Panc1 (cell line): ENCODE measurements around the gene CEACAM16. TPM values are rescaled to one million over a fixed set of nuclear protein-coding genes. Genes with fewer than 3 reads are reported as not detected.

Experiments used
- ATAC-seq: fragments of 200-7000 bp; cut with Tn5 transposase; 2 replicates; pipeline ENCODE4 v1.9.1; 2020; ENCODE audit warnings: mild to moderate bottlenecking, moderate library complexity
- BruUV-seq: library from RNA; stranded (reverse); fragments of 400-500 nt; replicated peaks from 2 replicates; lab custom pipeline; 2021; lab: Mats Ljungman, UMichigan
- CTCF ChIA-PET: fragments of 300-600 bp; sonication (Branson Sonifier 250); formaldehyde crosslinking; loops from one replicate; lab custom pipeline; 2022; ENCODE audit warnings: antibody characterized with exemption; lab: Charles Lee
- POLR2A ChIA-PET: fragments of 300-600 bp; sonication (Branson Sonifier 250); formaldehyde crosslinking; loops from one replicate; lab custom pipeline; 2022; ENCODE audit warnings: antibody characterized with exemption; lab: Charles Lee
- DNase-seq: peaks from one replicate; pipeline ENCODE4 v3.0.0-alpha.2; 2010; ENCODE audit warnings: low read depth, low spot score
- H3K27ac ChIP-seq: 2 replicates; pipeline ENCODE4 v1.5.1; 2011; ENCODE audit warnings: mild to moderate bottlenecking, low read length, inconsistent platforms
- H3K27me3 ChIP-seq: fragments of 200-500 bp; sonication (Bioruptor generic); 2 replicates; pipeline ENCODE4 v1.6.0; 2014; ENCODE audit warnings: low read length, inconsistent platforms; ENCODE audit not compliant: control insufficient read depth, insufficient read depth
- H3K36me3 ChIP-seq: fragments of 200-500 bp; sonication (Bioruptor generic); 2 replicates; pipeline ENCODE4 v1.5.1; 2014; ENCODE audit warnings: inconsistent platforms, mild to moderate bottlenecking, low read length, moderate library complexity; ENCODE audit not compliant: control insufficient read depth, insufficient read depth
- H3K4me1 ChIP-seq: 2 replicates; pipeline ENCODE4 v1.5.1; 2011; ENCODE audit warnings: inconsistent platforms, mild to moderate bottlenecking, low read length, moderate library complexity; ENCODE audit not compliant: control insufficient read depth, insufficient read depth
- H3K4me3 ChIP-seq, 2 experiments: 2 replicates each; pipeline ENCODE4 v1.5.1; 2011 to 2012; ENCODE audit warnings: low read depth in 2 of 2, low read length in 2 of 2, mild to moderate bottlenecking in 2 of 2, inconsistent platforms in 1 of 2, moderate library complexity in 1 of 2
- H3K9me3 ChIP-seq: fragments of 200-500 bp; sonication (Bioruptor generic); 2 replicates; pipeline ENCODE4 v1.5.1; 2014; ENCODE audit warnings: low read depth, mild to moderate bottlenecking, inconsistent platforms, low read length, moderate library complexity; ENCODE audit not compliant: control insufficient read depth, insufficient read depth
- CTCF ChIP-seq: fragments of 450-650 bp; IDR thresholded peaks from 2 replicates; pipeline ENCODE4 v1.5.1; 2017; ENCODE audit warnings: mild to moderate bottlenecking
- POLR2AphosphoS5 ChIP-seq: IDR thresholded peaks from 2 replicates; pipeline ENCODE4 v1.6.1; 2012; ENCODE audit warnings: mild to moderate bottlenecking, low read depth, low read length, moderate library complexity
- REST ChIP-seq, 2 experiments: IDR thresholded peaks; 2 replicates each; pipeline ENCODE4 v1.6.1; 2011 to 2012; ENCODE audit warnings: low read depth in 2 of 2, control low read depth in 1 of 2, low read length in 1 of 2, mild to moderate bottlenecking in 1 of 2, moderate library complexity in 1 of 2; ENCODE audit not compliant: insufficient read depth in 1 of 2
- SIN3A ChIP-seq: IDR thresholded peaks from 2 replicates; pipeline ENCODE4 v1.6.1; 2012; ENCODE audit warnings: low read depth, mild to moderate bottlenecking, low read length, moderate library complexity, borderline replicate concordance; ENCODE audit not compliant: insufficient read depth
- TCF7L2 ChIP-seq: IDR thresholded peaks from 2 replicates; pipeline ENCODE4 v1.6.1; 2011; ENCODE audit warnings: mild to moderate bottlenecking, low read depth, low read length, inconsistent platforms
- in situ Hi-C: cut with HindIII; loops from 2 replicates; pipeline ENCODE4 v1.10.0; 2016; ENCODE audit warnings: low sequenced_read_pairs, low pct_unique_long_range_greater_than_20kb
- intact Hi-C: fragments of 100-400 bp; cut with micrococcal nuclease; formaldehyde crosslinking; loops from one replicate; pipeline ENCODE4 v1.10.0; 2022; ENCODE audit not compliant: unreplicated experiment
- total RNA-seq: library from RNA; stranded (reverse); gene quantifications from one replicate; pipeline ENCODE4 v1.2.1, GENCODE V29; 2021; ENCODE audit not compliant: unreplicated experiment

Gene CEACAM16
- total RNA-seq, 1 experiment from 2014 or later: not detected

GRCh38 chr19:44672226-44672625 is 26.7 kb upstream of the CEACAM16 start:
- Histone ChIP-seq H3K4me1 (no peaks in the 10 kb centered on the region; the same call in 1 of the 2 replicates), H3K36me3 (no peaks in the 10 kb centered on the region), H3K9me3 (no peaks in the 10 kb centered on the region), H3K27ac (no peak overlapping the region), H3K27me3 (no peaks in the 10 kb centered on the region), H3K4me3 (no peak overlapping the region)
- in situ Hi-C loops (no loop called here), intact Hi-C loops (no loop called here)
- DNase-seq: no peak
- POLR2A ChIA-PET: interaction anchor here (0.6 kb wide), 1 partner anchor 33 kb away, joined by 3 read pairs; no protein-coding TSS in a partner anchor
- no TSS peak for BruUV-seq
- ATAC-seq: no peak
- CTCF ChIA-PET: no interaction called here
- no peak for TF ChIP-seq TCF7L2

DNA sequence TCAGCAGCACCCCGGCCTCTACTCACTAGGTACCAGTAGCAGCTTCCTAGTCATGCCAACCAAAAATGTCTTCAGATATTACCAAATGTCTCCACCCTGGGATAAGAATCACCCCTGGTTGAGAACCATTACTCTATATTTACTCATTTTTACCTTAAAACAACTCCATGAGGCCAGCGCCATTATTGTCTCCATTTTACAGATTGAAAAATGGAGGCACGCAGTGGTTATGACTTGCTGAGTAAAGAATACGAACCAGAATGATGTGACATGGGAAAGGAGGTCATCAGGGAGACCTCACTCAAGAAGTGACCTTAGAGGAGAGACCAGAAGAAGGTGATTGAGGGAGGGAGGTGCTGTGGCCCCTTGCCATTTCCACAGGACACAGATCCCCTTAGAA is 25.4 kb upstream of the CEACAM16 start:
- POLR2A ChIA-PET: no interaction called here
- Histone ChIP-seq H3K4me1 (no peaks in the 10 kb centered on the region; the same call in 1 of the 2 replicates), H3K4me3 (no peak overlapping the region), H3K36me3 (no peaks in the 10 kb centered on the region), H3K9me3 (no peaks in the 10 kb centered on the region), H3K27ac (no peak overlapping the region), H3K27me3 (no peaks in the 10 kb centered on the region)
- CTCF ChIA-PET: no interaction called here
- in situ Hi-C loops: no loop called here
- ATAC-seq (no peak), DNase-seq (no peak)
- TF ChIP-seq TCF7L2 (no peak), CTCF (no peak), REST (IDR thresholded peaks at IDR 0.05; ENCODE audit: insufficient read depth in 1 of 2, low read depth in 2 of 2, low read length in 1 of 2) (no peak), POLR2AphosphoS5 (no peak), SIN3A (no peak)
- intact Hi-C loops: no loop called here
- no TSS peak for BruUV-seq

DNA sequence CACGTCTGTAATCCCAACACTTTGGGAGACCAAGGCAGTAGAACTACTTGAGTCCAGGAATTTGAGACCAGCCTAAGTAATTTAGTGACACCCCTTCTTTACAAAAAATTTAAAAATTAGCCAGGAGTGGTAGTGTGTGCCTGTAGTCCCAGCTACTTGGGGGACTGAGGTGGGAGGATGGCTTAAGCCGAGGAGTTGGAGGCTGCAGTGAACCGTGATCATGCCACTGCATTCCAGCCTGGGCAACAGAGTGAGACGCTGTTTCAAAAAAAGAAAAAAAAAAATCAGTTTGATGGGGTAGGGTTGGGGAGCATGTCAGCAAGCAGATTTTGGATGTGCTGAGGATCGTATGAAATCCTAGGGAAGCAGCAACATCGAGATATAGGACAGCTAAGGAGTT is 23.4 kb upstream of the CEACAM16 start:
- no TSS peak for BruUV-seq
- H3K27ac ChIP-seq: no peak overlapping the region
- ATAC-seq (no peak), DNase-seq (no peak)
- no peak overlapping the region for H3K4me3 ChIP-seq
- ChIA-PET CTCF (no interaction called here), POLR2A (no interaction called here)
- TF ChIP-seq POLR2AphosphoS5 (no peak), REST (IDR thresholded peaks at IDR 0.05; ENCODE audit: insufficient read depth in 1 of 2, low read depth in 2 of 2, low read length in 1 of 2) (no peak)
- no peaks in the 10 kb centered on the region; the same call in 1 of the 2 replicates for H3K4me1 ChIP-seq
- no peaks in the 10 kb centered on the region for H3K27me3 ChIP-seq
- no peaks in the 10 kb centered on the region for H3K36me3 ChIP-seq
- in situ Hi-C loops: no loop called here
- intact Hi-C loops: no loop called here
- no peaks in the 10 kb centered on the region for H3K9me3 ChIP-seq
